ENCODE measurements around the gene RALGPS2.
A peak's percentile ranks its signal among the peaks of the same experiment; 100 is the strongest.

RALGPS2 gene

GRCh38 chr1:178724728-178725465, at the start of gene RALGPS2:
Gene RALGPS2, plus strand, starts transcription at chr1:178725244. Its CDS starts 51,521 bp downstream, at chr1:178776765.
- DNase-seq = peak; percentile 82

- DNase-seq = no peak
These were observed 45.8 kb upstream of the RALGPS2 start for GRCh38 chr1:178679237-178679636.

GRCh38 chr1:178682429-178682828, 42.6 kb upstream of the RALGPS2 start:
- no peak for DNase-seq

GRCh38 chr1:178682886-178683285, 42.2 kb upstream of the RALGPS2 start:
- DNase-seq = no peak

GRCh38 chr1:178683291-178683690, 41.8 kb upstream of the RALGPS2 start:
- no peak for DNase-seq

- no peak for DNase-seq
These were observed 40.9 kb upstream of the RALGPS2 start for GRCh38 chr1:178684111-178684510.

GRCh38 chr1:178684542-178685000, 40.5 kb upstream of the RALGPS2 start:
- DNase-seq = no peak

GRCh38 chr1:178686407-178686806, 38.6 kb upstream of the RALGPS2 start:
- DNase-seq = no peak

- no peak for DNase-seq
These were observed 36.8 kb upstream of the RALGPS2 start for GRCh38 chr1:178688244-178688643.

GRCh38 chr1:178689769-178690168, 35.3 kb upstream of the RALGPS2 start:
- DNase-seq = no peak

- DNase-seq = no peak
These were observed 34.5 kb upstream of the RALGPS2 start for GRCh38 chr1:178690496-178690895.

- no peak for DNase-seq
These were observed 32.3 kb upstream of the RALGPS2 start for GRCh38 chr1:178692564-178693327.

- no peak for DNase-seq
These were observed 31.7 kb upstream of the RALGPS2 start for GRCh38 chr1:178693366-178693765.

- no peak for DNase-seq
These were observed 30.0 kb upstream of the RALGPS2 start for GRCh38 chr1:178694923-178695525.

- no peak for DNase-seq
These were observed 22.9 kb upstream of the RALGPS2 start for GRCh38 chr1:178702146-178702545.

- DNase-seq = no peak
These were observed 20.2 kb upstream of the RALGPS2 start for GRCh38 chr1:178704833-178705232.

GRCh38 chr1:178706432-178706831, 18.6 kb upstream of the RALGPS2 start:
- DNase-seq = no peak

GRCh38 chr1:178713259-178713658, 11.8 kb upstream of the RALGPS2 start:
- DNase-seq = no peak

GRCh38 chr1:178714453-178714852, 10.6 kb upstream of the RALGPS2 start:
- DNase-seq = no peak

GRCh38 chr1:178716111-178716510, 8.9 kb upstream of the RALGPS2 start:
- no peak for DNase-seq

- DNase-seq = no peak
These were observed 6.5 kb upstream of the RALGPS2 start for GRCh38 chr1:178718520-178718919.

- no peak for DNase-seq
These were observed 1.5 kb upstream of the RALGPS2 start for GRCh38 chr1:178723546-178723945.

GRCh38 chr1:178724376-178724727, 692 bp upstream of the RALGPS2 start:
- DNase-seq = no peak
